ENCODE measurements around the gene CLIC1.

The CLIC1 gene

DNA sequence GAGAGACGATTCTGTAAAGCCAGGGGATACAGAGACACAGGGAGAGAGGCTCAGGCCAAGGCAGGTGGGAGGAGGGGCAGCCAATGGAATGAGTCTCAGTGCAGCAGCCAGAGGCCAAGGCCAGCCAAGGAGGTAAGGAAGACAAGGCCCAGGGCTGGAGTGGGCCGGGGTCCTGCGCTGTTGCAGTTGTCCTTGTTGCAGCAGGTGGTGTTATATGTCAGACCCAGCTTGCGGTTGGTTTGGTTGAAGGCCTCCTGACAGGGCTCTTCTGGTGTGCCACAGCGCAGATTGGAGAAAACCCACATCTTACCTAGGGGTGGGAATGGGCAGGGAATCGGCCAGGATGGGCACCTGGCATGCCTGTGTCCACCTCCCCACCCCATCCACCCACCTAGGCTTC, 17.3 kb downstream of the CLIC1 start:
- CTCF ChIA-PET = interaction anchor here (0.9 kb wide), 2 partner anchors 30 to 51 kb away, joined by 3 read pairs; no protein-coding TSS in a partner anchor
- POLR2A ChIA-PET = no interaction called here
- no peak for TF ChIP-seq ZNF555 (tag by site-specific recombination; conservative IDR thresholded peaks at IDR 0.05)
- TF ChIP-seq ZNF544 (tag by site-specific recombination; IDR thresholded peaks at IDR 0.05) = no peak
- TF ChIP-seq ZNF596 (tag by site-specific recombination; IDR thresholded peaks at IDR 0.05) = no peak
- TF ChIP-seq ZNF202 (tag by site-specific recombination; IDR thresholded peaks at IDR 0.05; ENCODE audit: borderline replicate concordance) = no peak
- TF ChIP-seq PRDM6 (tag by site-specific recombination; IDR thresholded peaks at IDR 0.05) = no peak
- TF ChIP-seq ZNF843 (tag by site-specific recombination; IDR thresholded peaks at IDR 0.05) = no peak
- TF ChIP-seq SP3 (tag by site-specific recombination; IDR thresholded peaks at IDR 0.05) = no peak
- TF ChIP-seq ZNF280D (tag by site-specific recombination; IDR thresholded peaks at IDR 0.05) = no peak

DNA sequence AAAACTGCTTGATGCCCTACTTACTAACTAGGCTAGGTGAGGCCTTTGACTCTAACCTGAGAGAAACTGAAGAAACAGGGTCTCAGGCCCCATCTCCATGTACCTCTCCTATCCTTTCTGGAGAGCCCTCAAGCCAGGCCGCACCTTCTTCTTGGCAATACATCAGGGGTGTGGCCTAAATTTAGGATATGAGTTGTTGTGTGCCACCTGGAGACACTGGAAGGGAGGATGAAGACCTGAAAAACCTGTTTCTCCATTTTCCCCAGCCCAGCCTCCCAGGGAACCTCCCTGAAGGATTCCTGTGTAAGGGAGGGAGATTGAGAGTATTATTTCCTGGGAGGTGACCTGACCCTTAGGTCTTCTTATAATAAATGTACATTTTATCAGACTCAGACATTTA, 18.1 kb downstream of the CLIC1 start:
- CTCF ChIA-PET = no interaction called here
- POLR2A ChIA-PET = no interaction called here

More for the DNA sequence above, 17.3 kb downstream of the CLIC1 start:
- H3K4me1 ChIP-seq (ENCODE audit: control insufficient read depth, insufficient read depth, low read length) = peaks cover 3% of the 10 kb centered on the region
- no peak overlapping the region for H3K27ac ChIP-seq (ENCODE audit: extremely low read depth, low read depth, low read length)
- no peak overlapping the region for H3K4me3 ChIP-seq (ENCODE audit: low read depth, low read length)
- no peaks in the 10 kb centered on the region for H3K36me3 ChIP-seq (ENCODE audit: control insufficient read depth in 2 of 2, insufficient read depth in 1 of 2, low read length in 2 of 2)
- H3K9me3 ChIP-seq (ENCODE audit: control insufficient read depth, insufficient read depth, low read depth, low read length) = no peaks in the 10 kb centered on the region

More for the DNA sequence above, 18.1 kb downstream of the CLIC1 start:
- Histone ChIP-seq H3K4me3 (ENCODE audit: low read depth, low read length) (no peak overlapping the region), H3K4me1 (ENCODE audit: control insufficient read depth, insufficient read depth, low read length) (peaks cover 4% of the 10 kb centered on the region), H3K27ac (ENCODE audit: extremely low read depth, low read depth, low read length) (no peak overlapping the region), H3K36me3 (ENCODE audit: control insufficient read depth in 2 of 2, insufficient read depth in 1 of 2, low read length in 2 of 2) (no peaks in the 10 kb centered on the region), H3K9me3 (ENCODE audit: control insufficient read depth, insufficient read depth, low read depth, low read length) (no peaks in the 10 kb centered on the region)
- no peak for TF ChIP-seq ZNF248 (tag by site-specific recombination; IDR thresholded peaks at IDR 0.05)
- TF ChIP-seq ZNF16 (tag by site-specific recombination; IDR thresholded peaks at IDR 0.05; ENCODE audit: low read depth) = no peak
- no peak for TF ChIP-seq ZNF791 (tag by site-specific recombination; IDR thresholded peaks at IDR 0.05)
- TF ChIP-seq, protein P1, sequence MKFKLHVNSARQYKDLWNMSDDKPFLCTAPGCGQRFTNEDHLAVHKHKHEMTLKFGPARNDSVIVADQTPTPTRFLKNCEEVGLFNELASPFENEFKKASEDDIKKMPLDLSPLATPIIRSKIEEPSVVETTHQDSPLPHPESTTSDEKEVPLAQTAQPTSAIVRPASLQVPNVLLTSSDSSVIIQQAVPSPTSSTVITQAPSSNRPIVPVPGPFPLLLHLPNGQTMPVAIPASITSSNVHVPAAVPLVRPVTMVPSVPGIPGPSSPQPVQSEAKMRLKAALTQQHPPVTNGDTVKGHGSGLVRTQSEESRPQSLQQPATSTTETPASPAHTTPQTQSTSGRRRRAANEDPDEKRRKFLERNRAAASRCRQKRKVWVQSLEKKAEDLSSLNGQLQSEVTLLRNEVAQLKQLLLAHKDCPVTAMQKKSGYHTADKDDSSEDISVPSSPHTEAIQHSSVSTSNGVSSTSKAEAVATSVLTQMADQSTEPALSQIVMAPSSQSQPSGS (tag by site-specific recombination; IDR thresholded peaks at IDR 0.05; ENCODE audit: low read depth) = no peak
- no peak for TF ChIP-seq ZNF626 (tag by site-specific recombination; IDR thresholded peaks at IDR 0.05)
- no peak for TF ChIP-seq ZNF221 (tag by site-specific recombination; IDR thresholded peaks at IDR 0.05; ENCODE audit: borderline replicate concordance)
- TF ChIP-seq, protein P2, sequence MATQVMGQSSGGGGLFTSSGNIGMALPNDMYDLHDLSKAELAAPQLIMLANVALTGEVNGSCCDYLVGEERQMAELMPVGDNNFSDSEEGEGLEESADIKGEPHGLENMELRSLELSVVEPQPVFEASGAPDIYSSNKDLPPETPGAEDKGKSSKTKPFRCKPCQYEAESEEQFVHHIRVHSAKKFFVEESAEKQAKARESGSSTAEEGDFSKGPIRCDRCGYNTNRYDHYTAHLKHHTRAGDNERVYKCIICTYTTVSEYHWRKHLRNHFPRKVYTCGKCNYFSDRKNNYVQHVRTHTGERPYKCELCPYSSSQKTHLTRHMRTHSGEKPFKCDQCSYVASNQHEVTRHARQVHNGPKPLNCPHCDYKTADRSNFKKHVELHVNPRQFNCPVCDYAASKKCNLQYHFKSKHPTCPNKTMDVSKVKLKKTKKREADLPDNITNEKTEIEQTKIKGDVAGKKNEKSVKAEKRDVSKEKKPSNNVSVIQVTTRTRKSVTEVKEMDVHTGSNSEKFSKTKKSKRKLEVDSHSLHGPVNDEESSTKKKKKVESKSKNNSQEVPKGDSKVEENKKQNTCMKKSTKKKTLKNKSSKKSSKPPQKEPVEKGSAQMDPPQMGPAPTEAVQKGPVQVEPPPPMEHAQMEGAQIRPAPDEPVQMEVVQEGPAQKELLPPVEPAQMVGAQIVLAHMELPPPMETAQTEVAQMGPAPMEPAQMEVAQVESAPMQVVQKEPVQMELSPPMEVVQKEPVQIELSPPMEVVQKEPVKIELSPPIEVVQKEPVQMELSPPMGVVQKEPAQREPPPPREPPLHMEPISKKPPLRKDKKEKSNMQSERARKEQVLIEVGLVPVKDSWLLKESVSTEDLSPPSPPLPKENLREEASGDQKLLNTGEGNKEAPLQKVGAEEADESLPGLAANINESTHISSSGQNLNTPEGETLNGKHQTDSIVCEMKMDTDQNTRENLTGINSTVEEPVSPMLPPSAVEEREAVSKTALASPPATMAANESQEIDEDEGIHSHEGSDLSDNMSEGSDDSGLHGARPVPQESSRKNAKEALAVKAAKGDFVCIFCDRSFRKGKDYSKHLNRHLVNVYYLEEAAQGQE (tag by site-specific recombination; IDR thresholded peaks at IDR 0.05) = no peak

Measured in HEK293 (cell line).